HepG2 (cell line): ENCODE data around the gene STK24.

Source experiments
- FOXM1 ChIP-seq: sonication (generic); formaldehyde crosslinking; IDR thresholded peaks from 2 replicates; pipeline ENCODE4 v1.5.0; 2020; ENCODE audit warnings: missing genetic modification reagents
- NCOA1 ChIP-seq: sonication (generic); formaldehyde crosslinking; IDR thresholded peaks from 2 replicates; pipeline ENCODE4 v1.9.0; 2021; ENCODE audit warnings: missing genetic modification reagents
- NR2C2 ChIP-seq: sonication (generic); formaldehyde crosslinking; IDR thresholded peaks from 2 replicates; pipeline ENCODE4 v1.4.0; 2020; ENCODE audit warnings: missing genetic modification reagents, mild to moderate bottlenecking, moderate library complexity, borderline replicate concordance
- SOX6 ChIP-seq, 2 experiments: fragments of 450-650 bp in 1 of 2; sonication (generic) in 1 of 2; formaldehyde crosslinking in 1 of 2; IDR thresholded peaks; 2 replicates each; pipeline versions ENCODE4 v1.4.0 to v1.6.1; 2017 to 2020; ENCODE audit warnings: antibody characterized with exemption in 1 of 2, mild to moderate bottlenecking in 1 of 2, missing genetic modification reagents in 1 of 2
- ZBTB21 ChIP-seq: sonication (generic); formaldehyde crosslinking; IDR thresholded peaks from 2 replicates; pipeline ENCODE4 v1.4.0; 2020; ENCODE audit warnings: missing genetic modification reagents
- ZFP36L2 ChIP-seq: sonication (generic); formaldehyde crosslinking; IDR thresholded peaks from 2 replicates; pipeline ENCODE4 v1.4.0; 2020; ENCODE audit warnings: missing genetic modification reagents
- ZFX ChIP-seq: sonication (generic); formaldehyde crosslinking; IDR thresholded peaks from 2 replicates; pipeline ENCODE4 v1.4.0; 2020; ENCODE audit warnings: mild to moderate bottlenecking, low read depth, missing genetic modification reagents, moderate library complexity
- TF ChIP-seq, protein P1 (sequence below): sonication (generic); formaldehyde crosslinking; IDR thresholded peaks from 2 replicates; pipeline ENCODE4 v1.5.1; 2020; ENCODE audit warnings: mild to moderate bottlenecking, missing genetic modification reagents, moderate library complexity
- TF ChIP-seq, protein P2 (sequence below): sonication (generic); formaldehyde crosslinking; IDR thresholded peaks from 2 replicates; pipeline ENCODE4 v1.8.1; 2022; ENCODE audit warnings: mild to moderate bottlenecking, missing genetic modification reagents
- TF ChIP-seq, protein P3 (sequence below): sonication (generic); formaldehyde crosslinking; IDR thresholded peaks from 2 replicates; pipeline ENCODE4 v1.8.0; 2022; ENCODE audit warnings: missing genetic modification reagents, mild to moderate bottlenecking, moderate library complexity, borderline replicate concordance

DNA sequence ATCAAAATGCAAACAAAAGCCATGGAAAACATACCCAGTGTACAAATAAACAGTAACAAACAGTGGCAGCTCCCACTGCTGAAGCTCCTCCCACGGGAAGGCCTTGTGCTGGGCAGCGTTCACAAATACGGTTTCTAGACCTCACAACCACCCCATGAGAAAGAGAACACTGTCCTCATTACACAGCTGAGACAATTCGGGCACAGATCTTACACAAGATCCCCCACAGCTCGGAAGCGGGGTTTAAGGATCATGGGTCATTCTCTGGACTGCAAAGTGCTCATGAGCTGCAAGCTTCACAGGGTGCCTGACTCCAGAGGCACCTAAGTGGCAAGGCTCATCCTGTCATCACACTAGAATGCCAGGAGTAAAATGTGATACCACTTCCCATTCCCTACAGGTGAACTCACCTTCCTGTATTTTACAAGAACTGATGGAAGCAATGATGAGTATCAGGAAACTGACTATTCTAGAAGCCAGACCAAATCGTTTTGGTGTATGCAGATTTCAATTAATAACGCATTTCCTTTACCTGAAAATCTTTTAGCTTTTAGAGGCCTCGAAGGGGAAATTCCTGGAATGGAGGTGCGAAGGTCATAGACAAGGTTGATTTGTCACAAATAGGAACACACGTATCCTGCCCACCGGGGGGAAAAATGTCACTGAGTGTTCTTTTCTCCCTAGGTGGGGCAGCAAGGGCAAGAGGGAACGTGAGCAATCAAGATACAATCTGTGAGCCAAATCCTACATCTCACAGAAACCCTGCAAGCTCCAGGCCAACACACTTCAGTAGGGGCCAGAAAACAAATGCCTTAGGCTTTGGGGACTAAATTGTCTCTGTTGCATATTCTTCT, 41.2 kb downstream of the STK24 start:
- TF ChIP-seq NCOA1 (CRISPR knock-in tag) (no peak), ZBTB21 (CRISPR knock-in tag) (no peak), ZFP36L2 (CRISPR knock-in tag) (no peak), SOX6 (IDR thresholded peaks at IDR 0.05) (no peak), SOX6 (CRISPR knock-in tag; IDR thresholded peaks at IDR 0.05) (no peak), ZFX (CRISPR knock-in tag) (0 out of 2 replicates have a peak, but pooled peaks have one; percentile 16), FOXM1 (CRISPR knock-in tag) (no peak), NR2C2 (no peak)
- TF ChIP-seq, protein P1, sequence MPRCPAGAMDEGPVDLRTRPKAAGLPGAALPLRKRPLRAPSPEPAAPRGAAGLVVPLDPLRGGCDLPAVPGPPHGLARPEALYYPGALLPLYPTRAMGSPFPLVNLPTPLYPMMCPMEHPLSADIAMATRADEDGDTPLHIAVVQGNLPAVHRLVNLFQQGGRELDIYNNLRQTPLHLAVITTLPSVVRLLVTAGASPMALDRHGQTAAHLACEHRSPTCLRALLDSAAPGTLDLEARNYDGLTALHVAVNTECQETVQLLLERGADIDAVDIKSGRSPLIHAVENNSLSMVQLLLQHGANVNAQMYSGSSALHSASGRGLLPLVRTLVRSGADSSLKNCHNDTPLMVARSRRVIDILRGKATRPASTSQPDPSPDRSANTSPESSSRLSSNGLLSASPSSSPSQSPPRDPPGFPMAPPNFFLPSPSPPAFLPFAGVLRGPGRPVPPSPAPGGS (CRISPR knock-in tag) = no peak
- TF ChIP-seq, protein P2, sequence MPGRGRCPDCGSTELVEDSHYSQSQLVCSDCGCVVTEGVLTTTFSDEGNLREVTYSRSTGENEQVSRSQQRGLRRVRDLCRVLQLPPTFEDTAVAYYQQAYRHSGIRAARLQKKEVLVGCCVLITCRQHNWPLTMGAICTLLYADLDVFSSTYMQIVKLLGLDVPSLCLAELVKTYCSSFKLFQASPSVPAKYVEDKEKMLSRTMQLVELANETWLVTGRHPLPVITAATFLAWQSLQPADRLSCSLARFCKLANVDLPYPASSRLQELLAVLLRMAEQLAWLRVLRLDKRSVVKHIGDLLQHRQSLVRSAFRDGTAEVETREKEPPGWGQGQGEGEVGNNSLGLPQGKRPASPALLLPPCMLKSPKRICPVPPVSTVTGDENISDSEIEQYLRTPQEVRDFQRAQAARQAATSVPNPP (CRISPR knock-in tag) = no peak
- TF ChIP-seq, protein P3, sequence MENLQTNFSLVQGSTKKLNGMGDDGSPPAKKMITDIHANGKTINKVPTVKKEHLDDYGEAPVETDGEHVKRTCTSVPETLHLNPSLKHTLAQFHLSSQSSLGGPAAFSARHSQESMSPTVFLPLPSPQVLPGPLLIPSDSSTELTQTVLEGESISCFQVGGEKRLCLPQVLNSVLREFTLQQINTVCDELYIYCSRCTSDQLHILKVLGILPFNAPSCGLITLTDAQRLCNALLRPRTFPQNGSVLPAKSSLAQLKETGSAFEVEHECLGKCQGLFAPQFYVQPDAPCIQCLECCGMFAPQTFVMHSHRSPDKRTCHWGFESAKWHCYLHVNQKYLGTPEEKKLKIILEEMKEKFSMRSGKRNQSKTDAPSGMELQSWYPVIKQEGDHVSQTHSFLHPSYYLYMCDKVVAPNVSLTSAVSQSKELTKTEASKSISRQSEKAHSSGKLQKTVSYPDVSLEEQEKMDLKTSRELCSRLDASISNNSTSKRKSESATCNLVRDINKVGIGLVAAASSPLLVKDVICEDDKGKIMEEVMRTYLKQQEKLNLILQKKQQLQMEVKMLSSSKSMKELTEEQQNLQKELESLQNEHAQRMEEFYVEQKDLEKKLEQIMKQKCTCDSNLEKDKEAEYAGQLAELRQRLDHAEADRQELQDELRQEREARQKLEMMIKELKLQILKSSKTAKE (CRISPR knock-in tag) = no peak
